ENCODE results near the gene PPP1R12B.
"Not testable (repeated sequence)": the region's sequence is repeated elsewhere in the genome, so short reads cannot be mapped to it uniquely, and the experiment has no call there.

Gene PPP1R12B

DNA sequence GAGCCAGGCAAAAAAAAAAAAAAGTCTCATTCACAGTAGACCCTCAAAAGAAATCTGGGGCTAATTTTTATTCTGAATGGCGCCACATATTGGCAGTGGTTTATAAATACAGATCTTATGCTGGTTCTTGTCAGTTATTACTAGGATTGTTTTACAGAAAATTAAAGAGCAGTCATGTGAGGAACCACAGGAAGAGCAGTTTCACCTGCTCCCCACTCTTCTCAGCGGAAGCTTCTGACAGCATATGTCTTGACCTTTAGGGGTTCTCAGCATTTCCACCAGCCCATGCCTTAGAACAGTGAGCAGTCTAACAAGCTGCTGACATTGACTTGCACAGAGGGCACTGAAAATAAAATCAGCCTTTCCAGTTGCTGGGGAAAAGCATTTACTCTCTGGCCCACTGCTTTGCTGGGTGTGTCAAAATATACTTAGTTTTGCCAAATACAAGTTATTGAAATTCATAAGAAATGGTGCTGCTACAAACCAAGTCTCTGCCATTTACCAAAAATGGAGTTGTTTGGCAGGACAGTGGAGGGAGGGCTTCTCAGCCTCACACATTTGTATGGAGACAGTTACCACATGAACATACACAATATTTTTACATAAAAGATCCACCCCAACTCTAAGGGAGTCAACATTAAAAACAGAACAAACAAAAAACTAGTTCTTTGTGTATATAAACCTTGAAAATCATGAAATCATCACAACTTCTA lies 217.5 kb downstream of the PPP1R12B start:
- no peak for DNase-seq

- DNase-seq, result no peak
Observed at GRCh38 chr1:202567738-202568137, 219.2 kb downstream of the PPP1R12B start.

DNA sequence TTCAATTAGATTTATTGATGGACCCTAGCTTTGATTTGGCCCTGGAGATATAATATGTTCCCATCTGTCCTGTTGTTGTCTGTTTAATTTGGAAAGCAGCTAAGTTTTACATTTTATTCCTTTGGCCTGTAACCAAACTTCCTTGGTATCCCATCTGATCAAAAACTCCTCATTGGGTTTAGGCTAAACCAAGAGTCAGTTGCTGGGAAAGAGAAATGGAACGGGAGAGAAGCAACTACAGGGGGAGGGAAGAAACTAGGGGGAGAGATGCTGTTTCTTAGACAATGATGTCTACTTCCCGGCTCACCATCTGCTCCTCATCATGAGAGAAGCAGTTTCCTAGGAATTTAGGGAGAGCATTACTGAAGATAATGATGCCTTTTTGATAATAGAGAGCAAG lies 219.9 kb downstream of the PPP1R12B start:
- no peak for DNase-seq

GRCh38 chr1:202568826-202569225 lies 220.3 kb downstream of the PPP1R12B start:
- no peak for DNase-seq

- DNase-seq, result no peak
Observed at GRCh38 chr1:202569393-202570322, 221.2 kb downstream of the PPP1R12B start.

DNA sequence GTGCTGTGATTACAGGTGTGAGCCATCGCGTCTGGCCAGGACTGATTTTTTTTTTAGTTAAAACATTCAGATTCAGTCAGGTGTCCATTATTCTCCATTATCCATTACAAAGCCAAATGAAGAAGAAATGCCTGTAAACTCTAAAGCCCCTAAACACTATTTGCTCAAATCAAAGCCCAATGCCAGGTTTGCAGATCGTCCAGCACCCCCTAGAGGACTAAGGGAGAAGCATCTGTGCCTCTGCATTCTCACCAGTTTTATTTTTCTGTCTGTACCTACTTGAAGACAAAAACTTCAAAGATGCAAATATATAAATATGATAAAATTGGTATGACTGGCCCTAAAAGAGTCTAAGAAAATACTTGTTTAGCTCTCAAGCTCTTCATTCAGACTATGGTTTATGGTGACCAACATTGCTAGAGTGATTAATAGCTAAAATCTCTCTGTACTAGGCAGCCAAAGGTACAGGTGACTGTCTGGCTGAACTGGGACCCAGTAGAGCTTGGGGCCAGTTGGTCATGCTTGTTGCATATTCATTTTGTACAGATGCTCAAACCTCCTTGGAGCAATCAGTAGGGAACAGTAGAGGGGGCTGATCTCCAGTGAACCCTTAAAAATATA lies 223.3 kb downstream of the PPP1R12B start:
- no peak for DNase-seq

DNA sequence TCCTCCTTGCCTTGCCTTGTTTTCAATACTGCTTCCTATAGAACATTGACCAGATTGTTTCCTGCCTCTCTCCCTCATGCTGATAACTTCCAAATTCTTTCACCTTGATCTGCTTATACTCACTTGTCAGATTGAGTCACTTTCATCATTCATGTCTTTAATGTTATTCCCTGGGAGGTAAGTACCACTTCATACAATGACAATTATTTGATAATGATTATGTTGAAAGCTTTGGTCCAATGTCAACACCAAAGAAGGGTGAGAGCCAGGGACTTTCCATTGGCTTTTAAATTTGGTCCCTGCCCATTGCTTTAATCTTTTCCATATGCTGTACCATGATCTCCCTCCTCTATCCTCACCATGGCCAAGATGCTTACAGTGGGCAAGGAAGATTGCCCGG lies 224.4 kb downstream of the PPP1R12B start:
- DNase-seq, result no peak

- no peak for DNase-seq
Observed at GRCh38 chr1:202575918-202576653, 227.6 kb downstream of the PPP1R12B start.

- DNase-seq, result no peak
Observed at GRCh38 chr1:202576816-202577215, 228.3 kb downstream of the PPP1R12B start.

GRCh38 chr1:202577381-202577780 lies 228.9 kb downstream of the PPP1R12B start:
- DNase-seq, result no peak

- DNase-seq, result peak; percentile 88
Observed at GRCh38 chr1:202578001-202578504, 229.6 kb downstream of the PPP1R12B start.

GRCh38 chr1:202578565-202578964 lies 230.1 kb downstream of the PPP1R12B start:
- peak; percentile 78 for DNase-seq

GRCh38 chr1:202579806-202580205 lies 231.3 kb downstream of the PPP1R12B start:
- no peak for DNase-seq

GRCh38 chr1:202580619-202581018 lies 232.1 kb downstream of the PPP1R12B start:
- DNase-seq, result no peak

DNA sequence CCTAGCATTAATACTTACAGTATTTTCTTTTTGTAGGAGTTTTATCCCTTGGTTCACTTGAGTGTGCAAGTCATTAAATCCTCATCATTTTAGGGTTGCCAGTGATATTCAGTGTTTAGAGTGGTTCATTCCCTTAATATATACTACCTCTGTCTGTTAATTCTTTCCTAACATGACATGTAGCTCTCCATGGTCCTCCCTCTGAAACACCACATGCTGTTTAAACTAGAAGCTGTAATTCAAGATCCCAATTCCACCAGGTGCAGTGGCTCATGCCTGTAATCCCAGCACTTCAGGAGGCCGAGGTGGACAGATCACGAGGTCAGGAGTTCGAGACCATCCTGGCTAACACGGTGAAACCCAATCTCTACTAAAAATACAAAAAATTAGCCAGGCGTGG lies 233.9 kb downstream of the PPP1R12B start:
- DNase-seq, result not testable (repeated sequence)

DNA sequence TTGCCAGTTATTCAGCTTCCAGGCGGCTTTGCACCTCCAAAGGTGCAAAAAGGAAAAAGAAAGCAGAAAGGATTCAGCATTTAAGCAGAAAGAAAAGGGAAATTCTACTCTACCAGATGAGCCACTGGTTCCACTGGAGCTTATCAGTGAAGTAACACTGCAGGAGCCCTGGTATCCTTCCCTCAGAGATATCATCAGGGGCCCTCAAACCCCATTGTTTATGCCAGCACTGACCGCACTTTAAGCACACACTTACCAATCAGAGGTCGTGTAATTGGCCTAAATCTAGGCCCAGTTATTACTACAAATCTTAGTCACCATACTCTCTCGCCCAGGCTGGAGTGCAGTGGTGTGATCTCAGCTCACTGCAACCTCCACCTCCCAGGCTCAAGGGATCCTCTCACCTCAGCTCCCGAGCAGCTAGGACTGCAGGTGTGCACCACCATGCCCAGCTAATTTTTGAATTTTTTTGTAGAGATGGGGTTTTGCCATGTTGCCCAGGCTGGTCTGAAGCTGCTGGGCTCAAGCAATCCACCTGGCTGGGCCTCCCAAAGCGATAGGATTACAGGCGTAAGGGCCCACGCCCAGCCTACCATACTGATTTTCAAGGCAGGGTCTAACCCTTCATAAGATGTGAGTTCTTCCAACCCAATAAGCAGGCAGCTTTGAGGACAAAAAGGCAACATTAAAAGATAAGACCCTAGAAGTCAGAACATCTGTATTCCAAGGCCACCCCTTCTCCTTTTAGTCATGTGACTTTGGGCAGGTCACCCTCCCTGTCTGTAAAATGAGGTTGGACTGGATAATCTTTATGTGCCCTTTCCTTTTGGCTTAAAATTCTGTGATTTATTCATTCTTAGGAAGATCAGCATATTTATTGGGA lies 236.4 kb downstream of the PPP1R12B start:
- no peak for DNase-seq

- no peak for DNase-seq
Observed at GRCh38 chr1:202585590-202585933, 237.1 kb downstream of the PPP1R12B start.

- no peak for DNase-seq
Observed at GRCh38 chr1:202586018-202586821, 237.7 kb downstream of the PPP1R12B start.

GRCh38 chr1:202586871-202587270 lies 238.4 kb downstream of the PPP1R12B start:
- no peak for DNase-seq

GRCh38 chr1:202587859-202588485 lies 239.5 kb downstream of the PPP1R12B start:
- DNase-seq, result no peak
